ENCODE results near the gene CDK6. TPM values are rescaled to one million over a fixed set of nuclear protein-coding genes. Genes with fewer than 3 reads are reported as not detected.

Gene CDK6
- total and polyA plus RNA-seq, 9 of the 15 experiments (the other 6 are each of a cell fraction or from before 2014, with no cell fraction given), result 7.6 to 109 (median 44.4) TPM

DNA sequence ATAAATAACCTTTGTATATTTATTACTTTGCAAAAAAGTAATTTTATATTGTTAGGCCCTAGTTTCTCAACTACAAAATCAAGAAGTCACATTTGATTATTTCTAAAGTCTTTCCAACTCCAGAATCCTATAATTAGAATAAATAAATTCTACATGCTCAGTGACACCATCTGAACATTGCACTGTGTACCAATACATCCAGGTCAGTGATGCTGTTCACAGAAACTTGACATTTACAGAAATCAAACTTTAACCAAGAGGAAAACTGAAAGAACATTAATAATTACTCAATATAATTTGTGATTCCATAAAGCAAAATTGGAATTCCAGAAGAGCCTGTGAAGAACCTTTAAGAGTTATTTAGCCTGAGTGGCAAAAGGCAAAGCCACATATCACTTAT is 142.2 kb downstream of the CDK6 start (continued):
- TF ChIP-seq, protein P1, sequence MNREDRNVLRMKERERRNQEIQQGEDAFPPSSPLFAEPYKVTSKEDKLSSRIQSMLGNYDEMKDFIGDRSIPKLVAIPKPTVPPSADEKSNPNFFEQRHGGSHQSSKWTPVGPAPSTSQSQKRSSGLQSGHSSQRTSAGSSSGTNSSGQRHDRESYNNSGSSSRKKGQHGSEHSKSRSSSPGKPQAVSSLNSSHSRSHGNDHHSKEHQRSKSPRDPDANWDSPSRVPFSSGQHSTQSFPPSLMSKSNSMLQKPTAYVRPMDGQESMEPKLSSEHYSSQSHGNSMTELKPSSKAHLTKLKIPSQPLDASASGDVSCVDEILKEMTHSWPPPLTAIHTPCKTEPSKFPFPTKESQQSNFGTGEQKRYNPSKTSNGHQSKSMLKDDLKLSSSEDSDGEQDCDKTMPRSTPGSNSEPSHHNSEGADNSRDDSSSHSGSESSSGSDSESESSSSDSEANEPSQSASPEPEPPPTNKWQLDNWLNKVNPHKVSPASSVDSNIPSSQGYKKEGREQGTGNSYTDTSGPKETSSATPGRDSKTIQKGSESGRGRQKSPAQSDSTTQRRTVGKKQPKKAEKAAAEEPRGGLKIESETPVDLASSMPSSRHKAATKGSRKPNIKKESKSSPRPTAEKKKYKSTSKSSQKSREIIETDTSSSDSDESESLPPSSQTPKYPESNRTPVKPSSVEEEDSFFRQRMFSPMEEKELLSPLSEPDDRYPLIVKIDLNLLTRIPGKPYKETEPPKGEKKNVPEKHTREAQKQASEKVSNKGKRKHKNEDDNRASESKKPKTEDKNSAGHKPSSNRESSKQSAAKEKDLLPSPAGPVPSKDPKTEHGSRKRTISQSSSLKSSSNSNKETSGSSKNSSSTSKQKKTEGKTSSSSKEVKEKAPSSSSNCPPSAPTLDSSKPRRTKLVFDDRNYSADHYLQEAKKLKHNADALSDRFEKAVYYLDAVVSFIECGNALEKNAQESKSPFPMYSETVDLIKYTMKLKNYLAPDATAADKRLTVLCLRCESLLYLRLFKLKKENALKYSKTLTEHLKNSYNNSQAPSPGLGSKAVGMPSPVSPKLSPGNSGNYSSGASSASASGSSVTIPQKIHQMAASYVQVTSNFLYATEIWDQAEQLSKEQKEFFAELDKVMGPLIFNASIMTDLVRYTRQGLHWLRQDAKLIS (CRISPR knock-in tag; IDR thresholded peaks at IDR 0.05), result no peak

DNA sequence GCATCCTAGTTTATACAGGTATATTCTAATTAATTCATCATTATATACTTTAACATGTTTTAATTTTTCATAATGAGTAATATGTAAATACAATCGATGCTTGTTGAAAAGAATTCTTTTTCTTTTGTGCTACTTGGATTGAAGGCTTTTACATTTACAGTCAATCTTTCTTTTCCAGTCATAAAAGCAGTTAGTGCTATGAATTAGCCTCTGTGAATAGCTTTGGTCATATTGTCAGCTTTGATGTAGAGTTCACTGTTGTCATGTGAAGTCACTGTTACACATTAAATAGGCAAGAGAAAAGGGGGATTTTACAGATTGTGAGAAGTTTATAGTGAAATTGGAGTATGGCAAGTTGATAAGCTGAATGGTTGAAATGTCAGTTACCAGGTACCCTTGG is 142.9 kb downstream of the CDK6 start:
- WGBS (ENCODE audit: insufficient coverage, low coverage, missing lambda C conversion rate), result 92% methylated on average over 1 of the region's 1 CpG
- CTCF ChIA-PET (ENCODE audit: low intra/inter-chr PET ratio), result no interaction called here

More for the DNA sequence above, 142.9 kb downstream of the CDK6 start:
- Histone ChIP-seq H3K79me2 (ENCODE audit: control insufficient read depth, insufficient read depth, low read length) (no peaks in the 10 kb centered on the region; the same call in 2 of the 3 replicates), H4K20me1 (replicated peaks; ENCODE audit: control insufficient read depth, insufficient read depth, low read length) (peaks cover 9% of the 10 kb centered on the region; the same call in 1 of the 2 replicates), H3K27me3 (ENCODE audit: control insufficient read depth in 2 of 2, insufficient read depth in 2 of 2, low read length in 2 of 2) (no peaks in the 10 kb centered on the region), H2AFZ (ENCODE audit: low read depth, low read length) (no peak overlapping the region), H3K27ac (ENCODE audit: extremely low read depth, low read depth, low read length) (no peak overlapping the region), H3K9ac (ENCODE audit: insufficient read depth in 1 of 2, low read depth in 2 of 2, low read length in 2 of 2) (no peak overlapping the region), H3K4me3 (no peak overlapping the region), H3K36me3 (ENCODE audit: control insufficient read depth, insufficient read depth, low read length) (peaks cover 3% of the 10 kb centered on the region; the same call in 2 of the 3 replicates), H3K4me2 (ENCODE audit: insufficient read depth, low read length) (no peak overlapping the region), H3K4me1 (replicated peaks in 1 of 2; ENCODE audit: control insufficient read depth in 2 of 2, insufficient read depth in 2 of 2, low read length in 2 of 2) (peaks cover 7 to 11% of the 10 kb centered on the region in 2 experiments; a peak in 3 of 5 replicates), H3K9me3 (replicated peaks; ENCODE audit: control insufficient read depth, insufficient read depth, low read depth, low read length) (no peaks in the 10 kb centered on the region), H3K9me1 (ENCODE audit: control insufficient read depth, insufficient read depth, low read length) (no peaks in the 10 kb centered on the region)
- BruUV-seq (replicated peaks), result no TSS peak
- DNase-seq (ENCODE audit: extremely low read depth in 1 of 4, low spot score in 3 of 4), result no peak
- no peak for FAIRE-seq
- ATAC-seq, result no peak
- TF ChIP-seq IRF2 (CRISPR knock-in tag; IDR thresholded peaks at IDR 0.05) (no peak), RBM22 (IDR thresholded peaks at IDR 0.05; ENCODE audit: low read depth, low read length, poor library complexity, severe bottlenecking) (no peak)
- in situ Hi-C loops (cut with MboI), result loop anchor here (10.0 kb wide), 1 partner anchor 361 kb away; no protein-coding TSS in a partner anchor
- intact Hi-C loops (cut with micrococcal nuclease), result no loop called here
- POLR2A ChIA-PET, result no interaction called here

Data from K562 (cell line).